ENCODE data around the gene TACR1.

DNA sequence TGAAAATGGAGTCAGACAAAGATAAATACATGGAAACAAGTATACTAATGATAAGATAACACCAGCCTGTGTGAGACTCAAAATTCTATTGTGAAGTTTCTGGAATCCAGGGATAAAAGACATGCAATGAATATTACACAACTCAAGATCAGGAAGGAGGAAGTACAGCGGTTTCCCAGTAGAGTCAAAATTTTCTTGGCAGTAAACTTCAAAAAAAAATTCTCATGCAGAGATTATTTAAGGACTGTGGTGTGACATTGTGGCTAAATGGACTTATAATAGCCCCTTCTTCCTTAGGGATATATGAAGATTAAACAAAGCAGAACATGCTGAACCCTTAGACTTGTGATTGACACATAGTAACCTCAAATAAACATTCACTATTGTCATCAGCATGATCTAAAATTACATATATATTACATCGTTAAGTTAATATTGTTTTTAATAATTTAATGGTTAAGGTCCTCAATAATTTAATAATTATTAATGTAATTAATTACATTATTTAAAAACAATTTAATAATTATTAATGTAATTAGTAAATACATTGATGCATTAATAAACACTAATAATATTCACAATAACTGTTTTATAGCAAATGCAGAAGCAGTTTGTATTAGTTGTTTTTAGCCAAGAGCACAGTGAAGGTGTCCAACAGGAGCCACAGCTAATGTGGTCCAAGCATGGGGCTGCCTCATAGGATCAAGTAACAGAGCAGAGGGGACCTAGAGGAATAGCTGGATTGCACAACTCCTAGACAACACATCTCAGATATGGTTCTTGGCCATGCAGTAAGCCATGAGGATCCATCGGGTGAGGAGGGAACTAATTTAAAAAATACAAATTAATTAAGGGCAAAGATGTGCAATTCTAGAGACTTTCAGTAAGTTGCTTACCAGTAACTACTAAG is 163.6 kb downstream of the TACR1 start:
- TF ChIP-seq JUN (IDR thresholded peaks at IDR 0.05; ENCODE audit: low read depth, low read length) (no peak), POLR2A (IDR thresholded peaks at IDR 0.05; ENCODE audit: control extremely low read depth in 1 of 2, low read depth in 2 of 2, low read length in 2 of 2) (no peak)

Data from H1 (cell line).